Endothelial cell of umbilical vein (primary cell): ENCODE results near the gene PDCD11. TPM values are rescaled to one million over a fixed set of nuclear protein-coding genes. Genes with fewer than 3 reads are reported as not detected.

ENCODE experiments used
- BruUV-seq: library from RNA; stranded (reverse); fragments of 400-500 nt; replicated peaks from 2 replicates; lab custom pipeline; 2021; lab: Mats Ljungman, UMichigan
- CTCF ChIA-PET: fragments of 300-600, 350-600 bp; sonication (Branson Sonifier 250); formaldehyde crosslinking; loops from one replicate; lab custom pipeline; 2021; ENCODE audit warnings: antibody characterized with exemption, inconsistent platforms; lab: Charles Lee
- POLR2A ChIA-PET: fragments of 300-600, 350-600 bp; sonication (Branson Sonifier 250); formaldehyde crosslinking; loops from one replicate; lab custom pipeline; 2021; ENCODE audit warnings: antibody characterized with exemption, inconsistent platforms; lab: Charles Lee
- DNase-seq: peaks from one replicate; pipeline ENCODE4 v3.0.0-alpha.2; 2011; ENCODE audit warnings: low read depth, low spot score
- FAIRE-seq: peaks from 2 replicates; lab custom pipeline; 2011; peaks lifted over from hg19 to GRCh38; lab: Jason Lieb, UNC
- H2AFZ ChIP-seq: 2 replicates; pipeline ENCODE4 v1.6.0; 2012; ENCODE audit warnings: low read depth, low read length, control low read depth, inconsistent platforms
- H3K27ac ChIP-seq: 2 replicates; pipeline ENCODE4 v1.5.1; 2011; ENCODE audit warnings: low read depth, mild to moderate bottlenecking, control low read depth, low read length, moderate library complexity; ENCODE audit not compliant: insufficient read depth
- H3K27me3 ChIP-seq, 2 experiments: 2 replicates each; pipeline versions ENCODE4 v1.6.0 to v1.6.1; 2011; ENCODE audit warnings: low read length in 2 of 2, mixed read lengths in 1 of 2; ENCODE audit not compliant: control insufficient read depth in 2 of 2, insufficient read depth in 2 of 2
- H3K36me3 ChIP-seq, 2 experiments: 2 replicates in 1 of 2; 3 replicates in 1 of 2; pipeline ENCODE4 v1.5.1; 2011; ENCODE audit warnings: low read length in 2 of 2, mild to moderate bottlenecking in 1 of 2, moderate library complexity in 1 of 2; ENCODE audit not compliant: control insufficient read depth in 2 of 2, insufficient read depth in 2 of 2; ENCODE audit errors: extremely low read depth in 1 of 2
- H3K4me1 ChIP-seq: 3 replicates; pipeline ENCODE4 v1.5.1; 2011; ENCODE audit warnings: mild to moderate bottlenecking, low read length; ENCODE audit not compliant: control insufficient read depth, insufficient read depth; ENCODE audit errors: extremely low read depth
- H3K4me2 ChIP-seq: 2 replicates; pipeline ENCODE4 v1.6.1; 2011; ENCODE audit warnings: low read length, control low read depth, mixed read lengths; ENCODE audit not compliant: insufficient read depth
- H3K4me3 ChIP-seq, 3 experiments: fragments of 200-600 bp in 1 of 3; sonication (generic), shearing (Covaris generic) in 1 of 3; replicated peaks in 1 of 3; 2 replicates each; pipeline ENCODE4 v1.5.1; 2011 to 2016; ENCODE audit warnings: control low read depth in 3 of 3, low read length in 3 of 3, mild to moderate bottlenecking in 2 of 3, inconsistent platforms in 1 of 3, low read depth in 1 of 3, moderate library complexity in 1 of 3; ENCODE audit not compliant: insufficient read depth in 1 of 3
- H3K79me2 ChIP-seq: 2 replicates; pipeline ENCODE4 v1.6.0; 2012; ENCODE audit warnings: low read length, inconsistent platforms; ENCODE audit not compliant: control insufficient read depth, insufficient read depth
- H3K9ac ChIP-seq: replicated peaks from 2 replicates; pipeline ENCODE3; 2011; ENCODE audit warnings: low read length, control low read depth; ENCODE audit not compliant: insufficient read depth; ENCODE audit errors: extremely low read depth
- H3K9me1 ChIP-seq: replicated peaks from 3 replicates; pipeline ENCODE4 v1.6.0; 2011; ENCODE audit warnings: mild to moderate bottlenecking, low read length; ENCODE audit not compliant: control insufficient read depth, insufficient read depth; ENCODE audit errors: extremely low read depth
- H3K9me3 ChIP-seq: replicated peaks from 2 replicates; pipeline ENCODE4 v1.5.1; 2012; ENCODE audit warnings: low read length, inconsistent platforms; ENCODE audit not compliant: control insufficient read depth, insufficient read depth
- H4K20me1 ChIP-seq: replicated peaks from 2 replicates; pipeline ENCODE3; 2011; ENCODE audit warnings: mild to moderate bottlenecking, low read length; ENCODE audit not compliant: control insufficient read depth, insufficient read depth; ENCODE audit errors: extremely low read depth
- EZH2 ChIP-seq: IDR thresholded peaks from 2 replicates; pipeline ENCODE4 v1.6.1; 2012; ENCODE audit warnings: borderline replicate concordance, low read depth, mild to moderate bottlenecking, moderate library complexity, low read length, inconsistent platforms; ENCODE audit not compliant: severe bottlenecking
- FOS ChIP-seq: IDR thresholded peaks from 2 replicates; pipeline ENCODE4 v1.6.1; 2011; ENCODE audit warnings: mild to moderate bottlenecking, low read length, moderate library complexity, borderline replicate concordance; ENCODE audit not compliant: insufficient read depth
- GATA2 ChIP-seq: IDR thresholded peaks from 2 replicates; pipeline ENCODE4 v1.7.0; 2011; ENCODE audit warnings: low read depth, mild to moderate bottlenecking, moderate library complexity, mixed read lengths, low read length; ENCODE audit not compliant: insufficient read length, insufficient read depth
- JUN ChIP-seq: IDR thresholded peaks from 2 replicates; pipeline ENCODE4 v1.6.1; 2011; ENCODE audit warnings: borderline replicate concordance, low read depth; ENCODE audit not compliant: insufficient read length, insufficient read depth
- MAX ChIP-seq: IDR thresholded peaks from 2 replicates; pipeline ENCODE4 v1.6.1; 2011; ENCODE audit not compliant: insufficient read depth, insufficient read length
- MYC ChIP-seq: IDR thresholded peaks from one replicate; pipeline ENCODE4 v1.6.1; 2011; ENCODE audit warnings: mild to moderate bottlenecking, low read depth, low read length
- POLR2A ChIP-seq: IDR thresholded peaks from 2 replicates; pipeline ENCODE4 v1.6.1; 2012; ENCODE audit warnings: low read depth, mild to moderate bottlenecking, control low read depth, low read length
- POLR2AphosphoS5 ChIP-seq: IDR thresholded peaks from 2 replicates; pipeline ENCODE4 v1.6.1; 2012; ENCODE audit warnings: low read depth, mild to moderate bottlenecking, control low read depth, low read length, moderate library complexity; ENCODE audit not compliant: insufficient read depth
- dilution Hi-C: fragments of 300-500 bp; cut with MboI; formaldehyde crosslinking; loops from one replicate; pipeline ENCODE4 v1.15.0; 2019; ENCODE audit warnings: low sequenced_read_pairs; ENCODE audit not compliant: extremely low pct_ligation_motif_present
- intact Hi-C: fragments of 100-400 bp; cut with micrococcal nuclease; formaldehyde crosslinking; loops from one replicate; pipeline ENCODE4 v1.10.0; 2022
- polyA plus RNA-seq, 4 experiments: library from polyadenylated mRNA; depleted of rRNA in 3 of 4; stranded (reverse) in 3 of 4; unstranded in 1 of 4; fragments of >200 nt; gene quantifications; 2 replicates each; pipeline versions ENCODE4 v1.2.1 to v1.2.3, GENCODE V29; 2011 to 2012; ENCODE audit warnings: missing spikeins in 1 of 4
- total RNA-seq: library from RNA; stranded (reverse); gene quantifications from 2 replicates; pipeline ENCODE4 v1.2.3, GENCODE V29; 2021
- TF ChIP-seq, protein P1 (sequence below), 2 donors: IDR thresholded peaks; 1 replicate in 1 of 2; 2 replicates in 1 of 2; pipeline ENCODE4 v1.5.1; 2011; ENCODE audit warnings: low read length in 2 of 2, mild to moderate bottlenecking in 2 of 2, moderate library complexity in 2 of 2, control low read depth in 1 of 2, inconsistent platforms in 1 of 2, low read depth in 1 of 2; ENCODE audit not compliant: insufficient read depth in 1 of 2; ENCODE audit errors: extremely low read depth in 1 of 2

The PDCD11 gene
- total and polyA plus RNA-seq, 2 donors (not counting 3 experiments of a cell fraction or from before 2014, with no cell fraction given): 12.6 to 52.7 TPM

- BruUV-seq: no TSS peak
- H3K27ac ChIP-seq: no peak overlapping the region
- ChIA-PET CTCF (interaction anchor here (1.6 to 2.2 kb wide), 3 partner anchors 62 to 174 kb away, joined by 4 to 7 read pairs (median 6); no protein-coding TSS in a partner anchor), POLR2A (interaction anchor here (0.5 kb wide), 1 partner anchor 64 kb away, joined by 4 read pairs; no protein-coding TSS in a partner anchor)
- H2AFZ ChIP-seq: no peak overlapping the region
- H3K79me2 ChIP-seq: no peaks in the 10 kb centered on the region
- H3K36me3 ChIP-seq: peaks cover 49 to 64% of the 10 kb centered on the region in 2 experiments
- no peaks in the 10 kb centered on the region for H3K4me1 ChIP-seq
- H3K9me3 ChIP-seq: no peaks in the 10 kb centered on the region
- FAIRE-seq: no peak
- no peaks in the 10 kb centered on the region for H4K20me1 ChIP-seq
- no peak overlapping the region for H3K4me3 ChIP-seq
- H3K27me3 ChIP-seq: no peaks in the 10 kb centered on the region
- DNase-seq: no peak
- TF ChIP-seq JUN (no peak), EZH2 (no peak), MAX (no peak), FOS (no peak), POLR2AphosphoS5 (no peak), GATA2 (no peak), POLR2A (no peak), MYC (no peak)
- intact Hi-C loops (no loop called here), dilution Hi-C loops (no loop called here)
- no peak overlapping the region for H3K9ac ChIP-seq
- no peak overlapping the region for H3K4me2 ChIP-seq
- no peaks in the 10 kb centered on the region for H3K9me1 ChIP-seq
Observed at GRCh38 chr10:103419101-103419500, 22.7 kb downstream of the PDCD11 start.

- Histone ChIP-seq H3K9me1 (no peaks in the 10 kb centered on the region), H2AFZ (no peak overlapping the region), H3K9me3 (no peaks in the 10 kb centered on the region), H3K36me3 (peaks cover 37 to 44% of the 10 kb centered on the region in 2 experiments), H3K9ac (no peak overlapping the region), H4K20me1 (no peaks in the 10 kb centered on the region), H3K27ac (no peak overlapping the region), H3K4me3 (no peak overlapping the region), H3K79me2 (no peaks in the 10 kb centered on the region), H3K4me2 (no peak overlapping the region), H3K4me1 (peaks cover 4% of the 10 kb centered on the region), H3K27me3 (no peaks in the 10 kb centered on the region)
- intact Hi-C loops: loop anchor here (2.0 to 10.0 kb wide), 2 partner anchors 23 to 261 kb away; no protein-coding TSS in a partner anchor
- ChIA-PET CTCF (interaction anchor here (0.6 kb wide), 1 partner anchor 59 kb away, joined by 3 read pairs; no protein-coding TSS in a partner anchor), POLR2A (no interaction called here)
- FAIRE-seq (no peak), DNase-seq (no peak)
- TF ChIP-seq GATA2: no peak
- no peak for TF ChIP-seq JUN
- no peak for TF ChIP-seq FOS
- no peak for TF ChIP-seq POLR2A
- TF ChIP-seq MAX: no peak
- TF ChIP-seq EZH2: no peak
- no peak for TF ChIP-seq POLR2AphosphoS5
- TF ChIP-seq, protein P1, sequence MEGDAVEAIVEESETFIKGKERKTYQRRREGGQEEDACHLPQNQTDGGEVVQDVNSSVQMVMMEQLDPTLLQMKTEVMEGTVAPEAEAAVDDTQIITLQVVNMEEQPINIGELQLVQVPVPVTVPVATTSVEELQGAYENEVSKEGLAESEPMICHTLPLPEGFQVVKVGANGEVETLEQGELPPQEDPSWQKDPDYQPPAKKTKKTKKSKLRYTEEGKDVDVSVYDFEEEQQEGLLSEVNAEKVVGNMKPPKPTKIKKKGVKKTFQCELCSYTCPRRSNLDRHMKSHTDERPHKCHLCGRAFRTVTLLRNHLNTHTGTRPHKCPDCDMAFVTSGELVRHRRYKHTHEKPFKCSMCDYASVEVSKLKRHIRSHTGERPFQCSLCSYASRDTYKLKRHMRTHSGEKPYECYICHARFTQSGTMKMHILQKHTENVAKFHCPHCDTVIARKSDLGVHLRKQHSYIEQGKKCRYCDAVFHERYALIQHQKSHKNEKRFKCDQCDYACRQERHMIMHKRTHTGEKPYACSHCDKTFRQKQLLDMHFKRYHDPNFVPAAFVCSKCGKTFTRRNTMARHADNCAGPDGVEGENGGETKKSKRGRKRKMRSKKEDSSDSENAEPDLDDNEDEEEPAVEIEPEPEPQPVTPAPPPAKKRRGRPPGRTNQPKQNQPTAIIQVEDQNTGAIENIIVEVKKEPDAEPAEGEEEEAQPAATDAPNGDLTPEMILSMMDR (IDR thresholded peaks at IDR 0.05; ENCODE audit: extremely low read depth in 1 of 2, insufficient read depth in 1 of 2, low read depth in 1 of 2, low read length in 2 of 2): no peak
- no peak for TF ChIP-seq MYC
- BruUV-seq: no TSS peak
- dilution Hi-C loops: no loop called here
Observed at GRCh38 chr10:103423748-103424147, 27.3 kb downstream of the PDCD11 start.
